Uterus (tissue), 2 donors: ENCODE data around the gene CKS1B.

Source experiments
- POLR2A ChIP-seq, 2 donors: fragments of 450-650 bp; IDR thresholded peaks; one replicate each; pipeline ENCODE4 v1.6.1; 2016; ENCODE audit warnings: antibody characterized with exemption in 2 of 2, mild to moderate bottlenecking in 1 of 2, moderate library complexity in 1 of 2
- TF ChIP-seq, protein P1 (sequence below), 4 experiments: fragments of 200-600 bp in 2 of 4; fragments of 450-650 bp in 2 of 4; sonication (generic) in 2 of 4; IDR thresholded peaks; one replicate each; pipeline ENCODE4 v1.5.1; 2016 to 2019; ENCODE audit warnings: antibody characterized with exemption in 4 of 4, mild to moderate bottlenecking in 2 of 4, moderate library complexity in 1 of 4

- TF ChIP-seq, protein P1, sequence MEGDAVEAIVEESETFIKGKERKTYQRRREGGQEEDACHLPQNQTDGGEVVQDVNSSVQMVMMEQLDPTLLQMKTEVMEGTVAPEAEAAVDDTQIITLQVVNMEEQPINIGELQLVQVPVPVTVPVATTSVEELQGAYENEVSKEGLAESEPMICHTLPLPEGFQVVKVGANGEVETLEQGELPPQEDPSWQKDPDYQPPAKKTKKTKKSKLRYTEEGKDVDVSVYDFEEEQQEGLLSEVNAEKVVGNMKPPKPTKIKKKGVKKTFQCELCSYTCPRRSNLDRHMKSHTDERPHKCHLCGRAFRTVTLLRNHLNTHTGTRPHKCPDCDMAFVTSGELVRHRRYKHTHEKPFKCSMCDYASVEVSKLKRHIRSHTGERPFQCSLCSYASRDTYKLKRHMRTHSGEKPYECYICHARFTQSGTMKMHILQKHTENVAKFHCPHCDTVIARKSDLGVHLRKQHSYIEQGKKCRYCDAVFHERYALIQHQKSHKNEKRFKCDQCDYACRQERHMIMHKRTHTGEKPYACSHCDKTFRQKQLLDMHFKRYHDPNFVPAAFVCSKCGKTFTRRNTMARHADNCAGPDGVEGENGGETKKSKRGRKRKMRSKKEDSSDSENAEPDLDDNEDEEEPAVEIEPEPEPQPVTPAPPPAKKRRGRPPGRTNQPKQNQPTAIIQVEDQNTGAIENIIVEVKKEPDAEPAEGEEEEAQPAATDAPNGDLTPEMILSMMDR (IDR thresholded peaks at IDR 0.05) = peak in 1 of 4 experiments; percentile 33
- TF ChIP-seq POLR2A (IDR thresholded peaks at IDR 0.05) = peak in 1 of 2 donors; percentile 35
Observed at GRCh38 chr1:154982897-154983648, 8.6 kb downstream of the CKS1B start, which contains the start of gene FLAD1.
